ENCODE measurements around the gene NAB2.
A peak's percentile ranks its signal among the peaks of the same experiment; 100 is the strongest.

Gene NAB2, protein sequence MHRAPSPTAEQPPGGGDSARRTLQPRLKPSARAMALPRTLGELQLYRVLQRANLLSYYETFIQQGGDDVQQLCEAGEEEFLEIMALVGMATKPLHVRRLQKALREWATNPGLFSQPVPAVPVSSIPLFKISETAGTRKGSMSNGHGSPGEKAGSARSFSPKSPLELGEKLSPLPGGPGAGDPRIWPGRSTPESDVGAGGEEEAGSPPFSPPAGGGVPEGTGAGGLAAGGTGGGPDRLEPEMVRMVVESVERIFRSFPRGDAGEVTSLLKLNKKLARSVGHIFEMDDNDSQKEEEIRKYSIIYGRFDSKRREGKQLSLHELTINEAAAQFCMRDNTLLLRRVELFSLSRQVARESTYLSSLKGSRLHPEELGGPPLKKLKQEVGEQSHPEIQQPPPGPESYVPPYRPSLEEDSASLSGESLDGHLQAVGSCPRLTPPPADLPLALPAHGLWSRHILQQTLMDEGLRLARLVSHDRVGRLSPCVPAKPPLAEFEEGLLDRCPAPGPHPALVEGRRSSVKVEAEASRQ
- total RNA-seq, result 6.7 to 127 (median 28.7) reads per million in 9 experiments

DNA sequence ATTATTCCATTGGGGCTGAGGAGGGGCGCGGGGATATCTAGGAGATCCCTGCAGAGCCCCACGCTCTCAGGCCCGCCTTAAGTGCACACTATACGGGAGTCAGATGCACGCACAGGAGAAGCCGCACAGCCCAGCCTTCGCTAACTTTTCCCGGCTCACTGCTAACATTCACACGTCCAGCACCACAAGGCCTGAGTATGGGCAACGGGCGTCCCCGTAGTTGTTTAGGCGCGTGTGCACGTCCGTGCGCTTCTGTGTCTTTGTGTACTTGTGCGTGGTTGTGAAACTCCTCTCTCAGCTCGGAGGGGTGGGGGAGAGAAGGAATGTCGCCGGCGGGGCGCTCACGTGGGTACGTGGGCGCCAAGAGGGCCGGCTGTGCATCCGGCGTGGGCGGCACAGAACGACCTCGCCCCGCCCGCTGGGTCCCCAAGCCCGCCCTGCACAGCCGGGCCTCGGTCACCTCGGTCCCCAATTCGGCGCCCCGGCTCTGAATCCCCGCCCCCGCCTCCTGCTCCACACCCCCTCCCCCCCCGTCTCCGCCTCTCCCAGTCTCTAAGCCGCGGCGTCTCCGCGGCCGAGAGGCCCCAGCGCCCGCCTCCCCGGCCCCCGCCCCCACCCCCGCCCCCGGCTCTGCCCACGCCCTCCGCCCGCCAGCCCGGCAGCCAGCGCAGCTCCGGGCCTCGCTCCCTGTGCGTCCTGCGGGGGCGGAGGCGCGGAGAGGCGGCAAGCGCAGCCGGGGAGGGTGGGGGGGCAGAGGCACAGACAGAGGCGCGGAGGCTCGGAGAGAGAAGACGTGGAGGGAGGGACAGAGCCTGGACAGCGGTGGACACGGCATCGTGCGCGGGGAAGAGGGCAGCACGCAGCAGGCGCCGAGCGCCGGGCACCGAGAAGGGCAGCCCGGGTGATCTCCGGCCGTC lies at the start of gene NAB2:
Gene NAB2 (plus strand): TSS at position 761 of the 917 bp plus-strand sequence. CDS start 158 bp downstream, outside the sequence.
- peak; percentile 80 to 88 (median 86) for DNase-seq
- Mint-ChIP-seq H3K27me3 (no peaks in the 10 kb centered on the region), H3K27ac (peak within 1 kb of the TSS; percentile 96), H3K4me1 (ENCODE audit: low read depth in 2 of 2) (peaks cover 39 to 49% of the 10 kb centered on the region in 2 donors), H3K36me3 (ENCODE audit: insufficient read depth) (peaks cover 19% of the 10 kb centered on the region), H3K4me3 (peak within 1 kb of the TSS; percentile 93 to 95), H3K9me3 (no peaks in the 10 kb centered on the region)
- peak; percentile 73 for ATAC-seq (replicated peaks)

- Mint-ChIP-seq H3K27ac (no peak overlapping the region), H3K36me3 (ENCODE audit: insufficient read depth) (peaks cover 5% of the 10 kb centered on the region), H3K4me1 (ENCODE audit: low read depth in 2 of 2) (no peaks in the 10 kb centered on the region), H3K9me3 (no peaks in the 10 kb centered on the region), H3K4me3 (no peak overlapping the region), H3K27me3 (peaks cover 0 to 57% of the 10 kb centered on the region in 2 donors)
- DNase-seq (no peak), ATAC-seq (replicated peaks) (no peak)
Measured at GRCh38 chr12:57040211-57040610, 48.7 kb upstream of the NAB2 start.

DNA sequence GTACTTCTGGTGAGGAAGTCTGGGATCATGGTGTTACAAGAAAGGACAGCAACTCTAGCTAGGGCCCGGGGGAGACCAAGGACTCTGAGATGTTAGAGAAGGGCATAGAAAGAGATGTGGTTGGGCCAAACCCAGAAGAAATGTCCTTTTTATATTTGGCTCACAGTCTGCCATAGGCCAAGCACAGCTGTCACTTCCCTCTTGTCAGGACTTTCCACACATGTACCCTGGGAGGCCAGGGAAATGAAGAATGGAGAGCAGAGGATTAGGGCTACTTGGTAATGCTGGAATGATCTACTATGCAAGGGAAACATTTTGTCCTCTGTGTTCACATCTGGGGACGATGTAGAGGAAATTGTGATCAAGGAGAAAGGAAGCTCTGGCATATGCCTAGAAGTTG lies 48.2 kb upstream of the NAB2 start:
- H3K9me3 Mint-ChIP-seq, result no peaks in the 10 kb centered on the region
- H3K27me3 Mint-ChIP-seq, result peaks cover 0 to 57% of the 10 kb centered on the region in 2 donors
- no peak overlapping the region for H3K4me3 Mint-ChIP-seq
- DNase-seq, result no peak
- H3K4me1 Mint-ChIP-seq (ENCODE audit: low read depth in 2 of 2), result peaks cover 0 to under 1% of the 10 kb centered on the region in 2 donors
- peaks cover 5% of the 10 kb centered on the region for H3K36me3 Mint-ChIP-seq (ENCODE audit: insufficient read depth)
- H3K27ac Mint-ChIP-seq, result no peak overlapping the region
- ATAC-seq (replicated peaks), result no peak

- Mint-ChIP-seq H3K27me3 (peaks cover 0 to 57% of the 10 kb centered on the region in 2 donors), H3K36me3 (ENCODE audit: insufficient read depth) (peaks cover 5% of the 10 kb centered on the region), H3K4me1 (ENCODE audit: low read depth in 2 of 2) (peaks cover 18 to 20% of the 10 kb centered on the region in 2 donors), H3K9me3 (no peaks in the 10 kb centered on the region), H3K4me3 (no peak overlapping the region), H3K27ac (no peak overlapping the region)
- ATAC-seq (replicated peaks) (no peak), DNase-seq (no peak)
Measured at GRCh38 chr12:57042695-57043094, 46.2 kb upstream of the NAB2 start.

DNA sequence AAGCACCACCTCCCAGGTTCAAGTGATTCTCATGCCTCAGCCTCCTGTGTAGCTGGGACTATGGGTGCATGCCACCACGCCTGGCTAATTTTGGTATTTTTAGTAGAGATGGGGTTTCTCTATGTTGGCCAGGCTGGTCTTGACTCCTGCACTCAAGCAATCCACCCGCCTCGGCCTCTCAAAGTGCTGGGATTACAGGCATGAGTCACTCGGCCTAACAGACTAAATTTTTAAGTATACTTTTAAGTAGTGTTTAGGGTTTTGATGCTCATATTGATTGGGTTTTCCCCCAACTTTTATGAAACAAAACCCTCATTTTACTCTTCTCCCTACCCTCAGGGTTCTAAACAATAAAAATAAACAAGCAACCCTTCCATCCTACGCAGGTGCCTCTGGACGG lies 44.4 kb upstream of the NAB2 start:
- Mint-ChIP-seq H3K27me3 (peaks cover 0 to 39% of the 10 kb centered on the region in 2 donors), H3K4me1 (ENCODE audit: low read depth in 2 of 2) (peaks cover 24 to 27% of the 10 kb centered on the region in 2 donors), H3K36me3 (ENCODE audit: insufficient read depth) (peaks cover 5% of the 10 kb centered on the region), H3K9me3 (no peaks in the 10 kb centered on the region), H3K4me3 (no peak overlapping the region), H3K27ac (no peak overlapping the region)
- DNase-seq, result no peak
- no peak for ATAC-seq (replicated peaks)

DNA sequence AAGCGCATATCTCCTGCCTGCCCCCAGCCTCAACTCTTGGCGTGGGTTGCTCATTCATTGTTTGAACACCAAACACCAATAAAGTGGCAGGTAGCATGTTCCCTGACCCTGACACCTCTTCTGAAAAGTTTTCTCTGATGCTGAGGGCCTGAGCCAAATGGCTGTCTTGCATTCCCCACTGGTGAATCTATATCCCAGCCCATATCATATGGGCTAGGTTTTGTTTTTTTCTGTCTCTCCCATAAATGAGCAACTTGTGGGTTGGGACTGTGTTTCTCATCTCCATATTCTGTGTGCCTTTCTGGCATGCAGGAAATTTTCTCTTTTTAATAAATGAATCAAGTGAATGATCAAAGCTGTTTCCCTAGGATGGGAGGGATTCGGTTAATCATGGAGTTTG lies 44.0 kb upstream of the NAB2 start:
- Mint-ChIP-seq H3K27ac (no peak overlapping the region), H3K4me3 (no peak overlapping the region), H3K9me3 (no peaks in the 10 kb centered on the region), H3K4me1 (ENCODE audit: low read depth in 2 of 2) (peaks cover 24 to 27% of the 10 kb centered on the region in 2 donors), H3K27me3 (peaks cover 0 to 36% of the 10 kb centered on the region in 2 donors), H3K36me3 (ENCODE audit: insufficient read depth) (peaks cover 5% of the 10 kb centered on the region)
- ATAC-seq (replicated peaks) (no peak), DNase-seq (no peak)

GRCh38 chr12:57046086-57046791 lies 42.7 kb upstream of the NAB2 start:
- H3K27me3 Mint-ChIP-seq, result peaks cover 0 to 25% of the 10 kb centered on the region in 2 donors
- no peaks in the 10 kb centered on the region for H3K9me3 Mint-ChIP-seq
- no peak for DNase-seq
- peak overlapping the region; percentile 63 to 74 for H3K4me3 Mint-ChIP-seq
- H3K27ac Mint-ChIP-seq, result peak overlapping the region; percentile 76 to 80
- no peaks in the 10 kb centered on the region for H3K36me3 Mint-ChIP-seq (ENCODE audit: insufficient read depth)
- peaks cover 28 to 31% of the 10 kb centered on the region in 2 donors for H3K4me1 Mint-ChIP-seq (ENCODE audit: low read depth in 2 of 2)
- no peak for ATAC-seq (replicated peaks)

GRCh38 chr12:57046947-57047890 lies 41.7 kb upstream of the NAB2 start:
- H3K27me3 Mint-ChIP-seq, result peaks cover 0 to 18% of the 10 kb centered on the region in 2 donors
- peak overlapping the region; percentile 63 to 74 for H3K4me3 Mint-ChIP-seq
- H3K36me3 Mint-ChIP-seq (ENCODE audit: insufficient read depth), result no peaks in the 10 kb centered on the region
- H3K9me3 Mint-ChIP-seq, result no peaks in the 10 kb centered on the region
- H3K27ac Mint-ChIP-seq, result peak overlapping the region; percentile 76 to 80
- DNase-seq (peak; percentile 25 to 40 (median 38)), ATAC-seq (replicated peaks) (peak; percentile 91)
- peaks cover 29 to 31% of the 10 kb centered on the region in 2 donors for H3K4me1 Mint-ChIP-seq (ENCODE audit: low read depth in 2 of 2)

GRCh38 chr12:57047981-57048380 lies 40.9 kb upstream of the NAB2 start:
- Mint-ChIP-seq H3K36me3 (ENCODE audit: insufficient read depth) (no peaks in the 10 kb centered on the region), H3K4me1 (ENCODE audit: low read depth in 2 of 2) (peaks cover 29 to 31% of the 10 kb centered on the region in 2 donors), H3K27me3 (peaks cover 0 to 12% of the 10 kb centered on the region in 2 donors), H3K27ac (peak overlapping the region; percentile 76 to 80), H3K4me3 (peak overlapping the region; percentile 63 to 74), H3K9me3 (no peaks in the 10 kb centered on the region)
- DNase-seq (no peak), ATAC-seq (replicated peaks) (no peak)

DNA sequence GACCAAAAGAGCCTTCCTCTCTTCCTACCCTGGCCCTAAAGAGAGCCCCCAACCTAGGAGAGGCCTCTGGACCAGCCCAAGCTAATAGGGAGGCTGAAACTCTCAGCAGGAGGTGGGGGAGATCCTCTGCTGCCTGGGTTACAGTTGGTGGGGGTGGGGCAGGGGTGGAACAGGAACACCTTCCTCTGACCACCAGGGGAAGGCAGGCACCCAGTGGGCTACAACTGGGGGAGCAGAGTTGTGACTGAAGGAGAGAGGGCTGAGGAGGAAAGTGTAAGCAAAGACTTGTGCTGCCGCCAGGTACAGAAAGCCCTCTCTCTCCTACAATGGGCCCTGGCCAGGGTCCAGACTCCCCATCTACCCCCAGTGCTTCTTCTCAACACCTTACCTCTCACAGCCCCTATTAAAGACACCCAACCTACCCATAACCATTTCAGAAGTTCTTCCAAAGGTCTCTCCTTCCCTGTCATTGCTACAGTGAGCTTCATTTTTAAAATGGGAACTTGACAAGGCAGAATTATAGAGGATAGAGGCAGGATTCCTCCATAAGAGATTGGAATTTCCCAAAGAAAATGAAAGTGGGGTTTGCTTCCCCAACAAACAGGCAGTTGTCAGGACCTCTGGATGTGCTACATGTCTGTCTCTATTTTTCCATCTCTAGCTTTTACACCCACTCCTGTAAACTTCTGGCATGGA lies 40.3 kb upstream of the NAB2 start:
- peak overlapping the region in 1 of 2 donors; percentile 76 for H3K27ac Mint-ChIP-seq
- no peak overlapping the region for H3K4me3 Mint-ChIP-seq
- H3K9me3 Mint-ChIP-seq, result no peaks in the 10 kb centered on the region
- DNase-seq, result no peak
- ATAC-seq (replicated peaks), result no peak
- H3K36me3 Mint-ChIP-seq (ENCODE audit: insufficient read depth), result no peaks in the 10 kb centered on the region
- H3K27me3 Mint-ChIP-seq, result peaks cover 0 to 6% of the 10 kb centered on the region in 2 donors
- peaks cover 29 to 31% of the 10 kb centered on the region in 2 donors for H3K4me1 Mint-ChIP-seq (ENCODE audit: low read depth in 2 of 2)

- no peak overlapping the region for H3K4me3 Mint-ChIP-seq
- peak overlapping the region in 1 of 2 donors; percentile 76 for H3K27ac Mint-ChIP-seq
Measured at GRCh38 chr12:57049119-57049446, 39.8 kb upstream of the NAB2 start.

More at GRCh38 chr12:57049119-57049446, 39.8 kb upstream of the NAB2 start:
- DNase-seq (no peak), ATAC-seq (replicated peaks) (no peak)
- H3K4me1 Mint-ChIP-seq (ENCODE audit: low read depth in 2 of 2), result peaks cover 29 to 31% of the 10 kb centered on the region in 2 donors
- no peaks in the 10 kb centered on the region for H3K36me3 Mint-ChIP-seq (ENCODE audit: insufficient read depth)
- no peaks in the 10 kb centered on the region for H3K9me3 Mint-ChIP-seq
- H3K27me3 Mint-ChIP-seq, result peaks cover 0 to 1% of the 10 kb centered on the region in 2 donors

All from effector memory CD8-positive, alpha-beta T cell (primary cell).